Stimulated activated CD4-positive, alpha-beta T cell treated with anti-CD3 and anti-CD28 coated beads, Interleukin-12 subunit alpha, Interleukin-12 subunit beta, amount 100 ng/mL, for 4 hours (primary cell): Measurements from ENCODE around the gene THBS4.
"Not testable (repeated sequence)": the region's sequence is repeated elsewhere in the genome, so short reads cannot be mapped to it uniquely, and the experiment has no call there.

Experiments
- DNase-seq: peaks from one replicate; pipeline ENCODE4 v3.0.0-alpha.2; 2020

The THBS4 gene

DNA sequence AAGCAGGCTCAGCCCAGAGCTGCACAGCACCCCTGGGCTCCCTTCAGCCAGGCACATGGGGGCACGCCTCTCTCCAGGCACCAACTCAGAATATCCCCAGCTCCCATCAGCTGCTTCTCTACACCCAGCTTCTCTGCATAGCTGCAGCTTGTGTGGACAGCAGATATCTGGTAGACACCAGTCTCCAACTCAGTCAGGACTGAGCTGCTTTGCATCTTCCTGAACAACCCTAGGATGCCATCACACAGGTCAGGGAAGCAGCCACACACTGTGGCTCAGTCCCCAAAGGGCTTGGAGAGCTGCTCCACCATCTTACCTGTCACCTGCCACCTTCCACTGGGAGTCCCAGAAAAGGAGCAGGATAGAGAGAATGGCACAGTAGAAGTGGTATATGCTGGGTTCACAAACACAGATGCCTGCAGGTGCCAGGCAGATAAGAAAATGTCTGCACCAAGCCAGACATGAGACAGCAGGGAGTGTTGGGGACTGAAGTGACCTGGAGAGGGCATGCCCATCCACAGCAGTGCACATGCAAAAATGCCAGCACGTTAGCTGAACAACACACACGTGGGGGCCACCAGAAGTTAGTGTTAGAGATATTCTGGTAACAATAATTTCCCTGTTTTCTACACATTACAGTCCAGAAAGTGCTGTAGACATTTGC lies 42.0 kb downstream of the THBS4 start:
- DNase-seq: no peak

DNA sequence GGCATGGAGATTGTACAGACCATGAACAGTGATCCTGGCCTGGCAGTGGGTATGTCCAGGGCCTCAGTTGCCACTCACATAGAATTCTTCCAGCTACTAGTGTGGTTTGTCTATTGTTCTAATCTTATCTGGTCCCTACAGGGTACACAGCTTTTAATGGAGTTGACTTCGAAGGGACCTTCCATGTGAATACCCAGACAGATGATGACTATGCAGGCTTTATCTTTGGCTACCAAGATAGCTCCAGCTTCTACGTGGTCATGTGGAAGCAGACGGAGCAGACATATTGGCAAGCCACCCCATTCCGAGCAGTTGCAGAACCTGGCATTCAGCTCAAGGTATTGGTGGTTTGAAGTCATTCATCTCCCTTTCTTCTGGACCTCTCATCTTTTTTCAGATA lies 43.8 kb downstream of the THBS4 start:
- DNase-seq: no peak

DNA sequence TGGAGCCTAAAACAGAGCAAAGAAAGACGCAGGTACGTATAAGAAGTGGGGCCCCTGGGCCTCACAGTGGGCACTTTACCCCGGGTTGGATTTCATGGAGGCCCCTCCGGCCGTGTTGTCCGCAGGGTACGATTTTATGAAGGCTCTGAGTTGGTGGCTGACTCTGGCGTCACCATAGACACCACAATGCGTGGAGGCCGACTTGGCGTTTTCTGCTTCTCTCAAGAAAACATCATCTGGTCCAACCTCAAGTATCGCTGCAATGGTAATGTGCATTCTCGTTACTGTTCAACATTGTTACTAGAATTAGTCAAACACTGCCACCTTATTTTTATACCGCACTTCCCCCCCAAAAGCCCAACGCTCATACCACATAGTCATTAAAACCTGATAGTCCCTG lies 47.1 kb downstream of the THBS4 start:
- DNase-seq: no peak

DNA sequence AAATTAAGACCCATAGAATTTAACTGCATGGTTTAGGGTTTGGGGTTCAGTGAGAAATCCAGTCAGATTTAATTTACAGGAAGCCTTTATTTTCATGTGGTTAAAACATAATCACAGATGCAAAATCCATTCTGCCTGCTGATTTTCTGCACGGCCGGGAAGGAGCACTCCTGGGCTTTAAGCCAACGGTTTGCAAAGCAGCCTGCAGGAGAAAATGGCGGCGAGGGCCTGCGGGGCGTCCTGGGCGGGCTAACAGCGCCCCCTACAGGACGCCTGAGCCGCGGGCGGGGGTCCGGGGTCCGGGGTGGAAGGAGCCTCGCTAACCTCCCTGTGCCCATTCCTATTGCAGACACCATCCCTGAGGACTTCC lies 47.6 kb downstream of the THBS4 start:
- DNase-seq: peak; percentile 57

DNA sequence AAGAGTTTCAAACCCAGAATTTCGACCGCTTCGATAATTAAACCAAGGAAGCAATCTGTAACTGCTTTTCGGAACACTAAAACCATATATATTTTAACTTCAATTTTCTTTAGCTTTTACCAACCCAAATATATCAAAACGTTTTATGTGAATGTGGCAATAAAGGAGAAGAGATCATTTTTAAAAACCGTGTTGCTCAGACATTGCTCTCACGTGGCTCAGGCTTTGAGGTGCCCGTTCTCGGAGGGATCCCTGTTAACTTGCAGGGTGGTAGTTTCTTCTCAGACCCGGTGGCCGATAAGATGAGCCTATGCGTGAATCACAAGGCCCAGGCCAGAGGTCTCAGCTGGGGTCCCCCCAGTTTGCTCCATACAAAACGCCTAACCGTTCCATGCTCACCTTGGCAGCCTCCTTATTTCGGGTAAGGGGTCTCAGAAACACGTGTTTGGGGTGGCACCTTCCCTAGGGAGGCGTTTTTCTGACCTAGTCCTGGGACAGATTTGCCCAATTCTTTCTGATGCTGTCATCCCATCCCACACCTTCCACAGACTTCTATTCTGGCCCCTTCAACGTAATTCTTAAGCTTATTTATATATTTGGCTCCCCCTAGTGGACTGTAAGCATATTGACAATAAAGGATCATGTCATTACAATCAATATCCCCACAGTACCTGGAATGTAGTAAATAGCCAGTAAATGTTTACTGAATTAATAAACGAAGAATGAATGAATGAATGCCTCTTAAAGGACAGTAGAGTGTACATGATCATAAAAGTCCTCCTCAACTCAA lies 48.1 kb downstream of the THBS4 start:
- DNase-seq: peak; percentile 12

DNA sequence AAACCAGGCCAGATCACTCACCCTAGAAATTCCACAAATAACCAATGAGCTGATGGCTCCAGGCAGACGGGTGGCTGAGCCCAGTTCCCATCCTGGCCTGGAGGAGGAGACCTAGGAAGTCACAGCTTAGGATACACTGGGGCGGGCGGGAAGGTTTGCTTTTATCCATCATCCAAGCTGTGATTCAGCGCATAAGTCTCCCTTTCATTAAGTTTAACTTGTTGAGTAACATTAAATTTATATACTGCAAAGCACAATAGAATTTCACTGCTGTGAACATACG lies 55.7 kb downstream of the THBS4 start:
- DNase-seq: no peak

DNA sequence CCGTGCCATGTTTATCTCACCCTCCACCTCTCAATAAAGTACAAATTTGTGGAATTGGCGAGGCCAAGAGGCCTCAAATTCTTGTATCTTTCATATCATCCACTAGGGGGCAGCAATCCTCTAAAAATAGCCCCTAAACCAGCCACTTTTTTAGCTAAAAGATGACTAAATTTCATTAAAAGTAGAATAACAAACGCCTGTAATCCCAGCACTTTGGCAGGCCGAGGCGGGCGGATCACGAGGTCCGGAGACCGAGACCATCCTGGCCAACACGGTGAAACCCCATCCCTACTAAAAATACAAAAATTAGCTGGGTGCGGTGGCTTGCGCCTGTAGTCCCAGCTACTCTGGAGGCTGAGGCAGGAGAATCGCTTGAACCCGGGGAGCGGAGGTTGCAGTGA lies 56.6 kb downstream of the THBS4 start:
- DNase-seq: peak; percentile 14

DNA sequence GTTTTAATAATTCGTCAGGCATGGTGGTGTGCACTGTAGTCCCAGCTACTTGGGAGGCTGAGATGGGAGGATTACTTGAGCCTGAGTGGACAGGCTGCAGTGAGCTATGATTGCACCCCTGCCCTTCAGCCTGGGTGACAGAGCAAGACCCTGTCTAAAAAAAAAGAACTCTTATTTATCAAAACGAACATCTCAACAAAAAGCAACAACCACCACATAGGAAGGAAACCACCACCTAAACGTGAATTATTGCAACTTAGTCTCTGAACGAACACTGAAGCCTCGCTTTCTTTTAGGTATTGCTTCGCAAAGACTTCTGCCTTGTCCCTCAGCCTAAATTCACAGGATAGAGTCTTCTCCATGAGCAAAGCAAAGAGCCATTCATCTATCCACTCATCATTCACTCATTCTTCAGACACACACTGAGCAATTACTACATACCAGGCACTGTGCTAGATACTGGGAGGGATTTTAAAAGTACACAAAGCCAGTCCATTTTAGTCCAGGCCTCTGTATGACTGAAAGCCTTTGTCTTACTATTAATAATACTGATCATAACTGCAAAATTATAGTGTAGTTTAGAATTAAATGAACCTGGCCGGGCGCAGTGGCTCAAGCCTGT lies 57.4 kb downstream of the THBS4 start:
- no peak for DNase-seq

DNA sequence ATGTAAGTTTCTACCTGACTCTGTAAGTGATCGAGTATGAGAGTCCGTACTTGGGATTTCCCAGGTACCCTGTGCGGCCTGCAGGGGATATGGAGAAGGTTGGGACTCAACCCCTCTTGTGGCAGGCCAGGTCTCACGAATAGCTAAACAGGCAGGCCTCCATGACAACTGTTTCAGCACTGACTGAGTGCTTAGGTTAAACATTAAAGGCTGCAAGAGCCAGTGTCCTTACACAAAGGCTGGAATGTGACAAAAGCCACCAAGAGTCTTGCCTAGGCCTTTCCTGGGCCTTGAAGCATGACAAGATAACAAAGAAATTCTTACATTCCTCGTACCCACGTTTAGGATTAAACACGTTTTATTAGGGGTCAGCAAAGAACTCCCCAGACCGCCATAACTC lies 58.6 kb downstream of the THBS4 start:
- DNase-seq: no peak

DNA sequence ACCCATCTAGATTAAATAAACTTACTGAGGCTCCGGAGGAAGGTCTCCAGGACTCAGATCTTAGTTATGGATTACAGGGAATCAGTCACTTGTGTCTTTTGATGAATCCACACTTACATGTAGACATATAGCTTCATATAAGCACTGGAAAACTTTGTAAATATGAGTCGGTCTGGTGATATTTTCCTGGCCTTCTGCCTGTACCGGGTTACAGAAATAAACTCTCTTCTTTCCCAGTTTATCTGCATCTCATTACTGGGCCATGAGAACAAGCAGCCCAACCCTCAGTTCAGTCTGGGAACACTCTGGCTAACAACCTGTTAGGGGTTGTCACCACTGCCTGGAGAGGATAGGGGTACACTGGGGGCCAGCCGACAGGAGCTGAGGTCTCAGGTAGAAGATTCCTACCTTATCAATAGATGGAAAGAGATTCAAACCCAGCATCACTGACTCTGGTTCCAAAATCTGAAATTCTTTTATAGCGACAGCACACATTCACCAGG lies 59.1 kb downstream of the THBS4 start:
- DNase-seq: no peak

DNA sequence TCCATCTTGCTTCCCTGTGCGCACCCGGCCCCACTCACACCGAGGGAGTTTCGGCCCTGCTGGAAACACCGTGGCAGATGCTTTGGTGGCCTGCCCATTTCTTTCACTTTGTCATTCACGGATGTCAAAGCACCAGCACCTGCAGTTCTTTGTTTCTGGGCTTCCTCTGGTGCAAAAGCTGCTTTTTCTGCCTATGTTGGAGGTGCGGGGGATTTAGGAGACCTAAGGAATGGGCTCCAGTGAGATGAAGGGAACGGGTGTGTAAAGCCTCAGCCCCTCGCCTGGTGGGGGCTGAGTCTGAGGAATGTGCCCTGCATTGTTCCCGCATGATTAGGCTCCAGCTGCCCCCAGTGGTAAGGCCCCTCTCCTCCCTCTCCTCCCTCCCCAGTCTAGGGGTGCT lies 62.3 kb downstream of the THBS4 start:
- DNase-seq: no peak

DNA sequence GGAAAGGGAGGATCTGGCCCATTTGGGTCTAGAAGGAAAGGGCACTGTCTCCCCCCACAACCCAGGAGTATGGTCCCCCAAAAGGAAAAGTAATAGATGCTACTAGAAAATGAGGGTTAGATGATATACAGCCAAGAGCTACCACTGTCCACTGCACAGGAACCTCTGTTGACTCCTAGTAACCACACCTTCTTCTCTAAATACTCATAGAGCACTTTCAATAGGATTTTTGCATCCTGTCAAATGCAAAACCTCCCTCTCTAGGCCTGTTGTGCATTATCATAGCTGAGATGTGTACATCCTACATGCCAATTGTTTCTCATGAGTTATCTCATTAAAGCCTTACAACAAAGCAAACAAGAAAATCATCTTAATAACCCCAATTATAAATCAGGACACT lies 66.8 kb downstream of the THBS4 start:
- no peak for DNase-seq

DNA sequence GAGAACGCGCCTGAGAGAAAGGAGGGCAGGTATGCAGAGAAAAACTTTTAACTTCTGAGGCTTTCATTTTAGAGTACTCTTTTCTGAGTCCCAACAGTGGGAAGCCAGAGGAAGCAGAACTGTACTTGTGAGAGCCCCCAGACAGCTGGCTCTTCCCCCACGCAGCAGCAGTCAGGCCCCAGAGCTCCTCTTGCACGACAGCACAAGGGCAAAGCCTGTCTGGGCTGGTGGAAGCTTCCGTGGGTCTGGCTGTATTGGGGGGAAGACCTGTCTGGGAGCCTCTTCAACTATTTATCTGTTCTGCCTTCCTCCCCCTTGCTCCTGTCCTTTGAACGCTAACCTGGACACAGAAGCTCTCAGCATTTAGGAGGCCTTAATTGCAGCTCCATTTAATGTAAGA lies 68.2 kb downstream of the THBS4 start:
- no peak for DNase-seq

DNA sequence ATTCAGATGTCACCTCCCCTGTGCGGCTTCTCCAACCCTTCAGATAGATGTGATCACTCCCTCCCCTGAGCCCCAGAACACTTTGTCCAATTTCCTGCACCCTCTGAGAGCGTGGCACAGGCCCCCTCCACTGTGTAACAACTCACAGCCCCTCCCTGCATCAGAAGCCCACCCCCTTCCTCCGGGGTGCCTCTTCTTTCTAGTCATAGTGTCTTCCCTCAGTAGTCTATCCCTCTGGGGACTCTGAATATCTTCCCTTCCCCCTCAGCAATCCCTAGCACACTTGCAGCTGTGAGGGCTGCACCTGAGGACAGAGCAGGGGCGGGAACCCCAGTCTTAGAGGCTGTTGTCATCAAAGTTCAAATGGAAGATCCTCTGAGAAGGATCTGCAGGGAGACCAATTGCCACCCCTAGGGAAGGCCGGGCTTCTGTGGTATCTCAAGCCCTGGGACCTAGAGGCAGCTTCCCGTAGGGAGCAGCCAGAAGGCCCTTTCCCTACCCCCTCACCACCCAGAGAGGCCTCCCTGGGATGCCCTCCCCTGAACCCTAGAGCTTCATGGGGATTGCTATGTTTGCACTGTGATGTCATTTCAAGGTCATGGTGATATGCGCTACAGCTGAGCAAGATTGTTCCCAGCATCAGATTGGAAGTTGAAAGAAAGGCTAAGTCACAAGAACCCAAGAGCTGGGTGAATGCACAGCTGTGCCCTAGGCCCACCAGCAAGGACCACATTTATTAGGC lies 70.7 kb downstream of the THBS4 start:
- DNase-seq: no peak

DNA sequence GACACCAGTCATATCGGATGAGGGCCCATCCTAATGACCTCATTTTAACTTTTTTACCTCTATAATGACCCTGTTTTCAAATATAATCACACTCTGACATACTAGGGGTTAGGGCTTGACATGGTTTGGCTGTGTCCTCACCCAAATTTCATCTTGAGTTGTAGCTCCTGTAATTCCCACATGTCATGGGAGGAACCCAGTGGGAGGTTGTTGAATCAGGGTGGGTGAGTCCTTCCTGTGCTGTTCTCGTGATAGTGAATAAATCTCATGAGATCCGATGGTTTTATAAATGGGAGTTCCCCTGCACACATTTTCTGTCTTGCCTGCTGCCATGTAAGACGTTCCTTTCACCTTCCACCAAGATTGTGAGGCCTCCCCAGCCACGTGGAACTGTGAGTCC lies 71.8 kb downstream of the THBS4 start:
- DNase-seq: no peak

DNA sequence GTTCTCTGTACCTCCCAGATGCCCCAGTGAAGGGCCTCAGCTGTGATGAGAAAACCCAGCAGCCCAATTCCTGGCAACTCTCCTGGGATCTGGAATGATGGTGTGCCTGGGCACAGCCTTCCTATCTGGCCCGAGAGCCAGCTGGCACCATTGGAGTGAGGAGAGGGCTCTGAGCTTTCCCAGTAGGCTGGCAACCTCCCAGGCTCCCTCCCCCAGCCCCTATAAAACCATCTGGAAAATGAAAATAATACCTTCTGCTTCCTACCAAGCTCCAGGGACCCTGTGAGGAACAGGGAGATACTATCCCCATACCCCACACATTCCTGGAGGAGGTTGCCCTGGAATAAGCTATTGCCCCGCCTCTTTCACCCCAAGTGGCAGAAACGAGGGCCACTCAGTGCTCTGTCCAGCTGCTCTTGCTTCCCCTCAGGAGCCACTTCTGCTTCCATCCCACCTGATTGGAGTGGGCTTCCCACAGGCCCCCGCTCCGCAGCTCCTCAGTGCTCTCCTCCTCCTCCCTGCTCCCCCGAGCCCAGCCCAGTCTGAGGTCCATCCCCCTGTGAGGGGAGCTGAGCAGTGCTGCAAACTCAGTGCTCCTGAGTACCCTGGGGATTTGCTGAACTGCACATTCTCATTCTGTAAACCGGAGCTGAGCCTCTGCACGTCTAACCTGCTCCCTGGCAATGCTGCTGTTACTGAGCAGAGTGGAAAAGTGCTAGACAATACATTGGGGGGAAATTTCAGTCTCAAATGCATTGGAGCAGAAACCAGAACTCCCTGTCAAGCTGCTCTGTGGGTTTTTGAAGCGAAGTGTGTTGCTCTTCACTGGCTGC lies 74.7 kb downstream of the THBS4 start:
- DNase-seq: no peak

DNA sequence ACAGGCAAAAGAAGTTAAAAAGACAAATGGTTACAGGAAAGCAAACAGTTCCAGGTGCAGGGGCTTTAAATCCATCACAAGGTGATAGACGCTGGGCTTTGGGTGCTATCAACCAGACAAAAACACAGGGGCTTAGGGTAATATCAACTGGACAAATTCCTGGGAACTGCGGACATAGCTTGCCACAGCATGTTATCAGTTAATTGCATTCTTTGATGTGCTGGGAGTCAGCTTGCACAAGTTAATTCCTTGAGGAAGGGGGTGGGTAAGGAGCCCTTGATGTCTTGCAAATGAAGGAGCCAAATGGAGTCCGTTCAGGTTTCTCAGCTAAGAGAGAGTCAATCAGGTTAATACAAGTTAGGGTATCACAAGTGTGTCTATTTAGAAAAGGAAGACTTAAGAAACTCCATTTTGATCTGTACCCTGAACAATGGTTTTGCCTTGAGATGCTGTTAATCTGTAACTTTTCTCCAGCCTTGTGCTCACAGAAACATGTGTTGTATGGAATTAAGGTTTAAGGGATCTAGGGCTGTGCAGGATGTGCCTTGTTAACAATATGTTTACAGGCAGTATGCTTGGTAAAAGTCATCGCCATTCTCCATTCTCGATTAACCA lies 76.3 kb downstream of the THBS4 start:
- DNase-seq: not testable (repeated sequence)

DNA sequence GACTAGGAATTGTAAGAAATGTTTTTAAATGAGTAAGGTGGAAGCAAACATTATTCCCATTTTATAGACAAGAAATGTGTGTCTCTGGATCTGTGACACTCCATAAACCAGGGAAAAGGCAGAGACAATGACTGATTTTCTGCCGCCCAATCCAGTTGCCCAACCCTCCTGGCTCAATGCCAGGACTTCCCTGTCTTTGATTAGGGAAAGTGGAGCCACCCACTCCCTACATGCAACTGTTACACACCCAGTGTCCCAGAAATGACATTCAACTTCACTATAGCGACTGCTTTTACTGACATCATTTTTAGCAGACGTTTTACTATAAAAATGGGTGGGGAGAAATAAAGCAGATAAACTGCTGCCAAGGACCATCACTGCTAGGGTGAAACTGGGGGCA lies 79.7 kb downstream of the THBS4 start:
- DNase-seq: no peak

DNA sequence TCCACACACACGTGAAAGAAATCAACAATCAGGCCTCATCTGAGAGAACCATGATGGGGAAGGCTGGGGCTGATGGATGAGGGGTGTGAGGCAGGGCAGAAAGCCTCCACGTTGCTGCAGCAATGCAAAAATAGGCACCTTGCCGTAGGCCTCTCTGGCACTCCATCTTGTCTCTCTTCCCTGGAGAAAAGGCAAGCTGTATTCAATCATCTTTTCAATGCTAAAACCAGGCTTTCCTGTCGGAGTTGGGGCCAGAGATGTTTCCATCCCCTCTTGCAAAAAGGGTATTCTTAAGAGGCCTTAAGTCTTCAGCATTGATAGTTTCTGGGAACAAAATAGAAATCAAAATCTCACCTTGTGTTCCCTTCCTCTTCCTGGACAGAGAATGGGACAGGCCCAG lies 80.9 kb downstream of the THBS4 start:
- no peak for DNase-seq

DNA sequence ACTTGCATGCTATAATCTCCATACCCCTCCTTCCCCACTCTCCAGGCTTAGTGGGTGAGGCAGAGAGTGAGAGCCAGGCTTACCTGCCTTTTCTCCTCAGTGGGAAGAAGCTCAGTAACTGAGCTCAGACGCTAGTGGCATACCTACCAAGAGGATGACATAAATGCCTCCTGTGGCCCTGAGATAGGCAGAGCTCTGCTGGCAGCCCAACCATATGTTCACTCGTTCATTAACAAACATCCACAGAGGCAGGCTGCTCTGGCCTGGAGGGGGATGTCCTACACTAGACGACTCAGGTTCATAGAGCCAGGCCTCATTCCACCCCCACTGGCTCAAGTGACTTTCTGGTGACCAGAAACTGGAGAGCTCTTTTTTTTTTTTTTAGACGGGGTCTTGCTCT lies 81.3 kb downstream of the THBS4 start:
- DNase-seq: no peak

DNA sequence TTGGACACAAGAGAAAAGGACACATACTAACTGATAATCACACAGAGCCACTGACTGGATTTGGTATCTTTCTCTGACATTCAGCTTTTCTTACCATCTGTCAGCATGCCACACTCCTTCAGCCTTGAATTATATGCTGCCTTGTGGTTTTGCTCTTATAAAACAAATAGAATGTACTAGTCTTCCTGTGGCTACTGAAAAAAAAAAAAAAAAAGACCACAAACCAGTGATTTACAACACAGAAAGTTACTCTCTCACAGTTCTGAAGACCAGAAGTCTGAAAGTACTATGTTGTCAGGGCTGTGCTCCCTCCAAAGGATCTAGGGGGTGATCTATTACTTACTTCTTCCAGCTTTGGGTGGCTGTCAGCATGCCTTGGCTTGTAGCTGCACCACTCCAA lies 82.3 kb downstream of the THBS4 start:
- no peak for DNase-seq

DNA sequence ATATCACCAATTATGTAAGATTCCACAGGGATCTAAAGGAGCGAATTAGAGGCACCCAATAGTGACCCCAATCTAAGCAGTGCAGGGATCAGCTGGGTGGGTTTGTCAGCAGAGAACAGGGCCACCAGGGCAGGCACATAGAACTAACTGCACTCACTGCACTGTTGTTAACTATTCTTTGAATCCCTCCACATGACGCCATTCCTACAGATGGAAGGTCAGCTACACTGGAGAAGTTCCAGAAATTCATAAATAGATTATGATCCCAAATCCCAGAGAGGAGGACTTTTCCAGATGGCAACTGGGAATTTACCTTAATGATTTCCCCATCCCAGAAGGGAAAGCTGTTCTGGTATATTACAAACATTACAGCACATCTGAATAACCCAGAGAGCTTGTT lies 84.2 kb downstream of the THBS4 start:
- DNase-seq: no peak
